Esophagus squamous epithelium (tissue), 4 donors: ENCODE results near the gene RUFY4.

ENCODE experiments used
- CTCF ChIP-seq, 6 experiments: fragments of 450-650 bp in 4 of 6; fragments of 200-600 bp in 2 of 6; sonication (generic) in 2 of 6; IDR thresholded peaks; one replicate each; pipeline ENCODE4 v1.5.1; 2016 to 2019; ENCODE audit warnings: antibody characterized with exemption in 6 of 6, mild to moderate bottlenecking in 4 of 6, moderate library complexity in 4 of 6
- POLR2A ChIP-seq, 4 donors: fragments of 450-650 bp; IDR thresholded peaks; one replicate each; pipeline ENCODE4 v1.6.1; 2017; ENCODE audit warnings: antibody characterized with exemption in 4 of 4, mild to moderate bottlenecking in 4 of 4, moderate library complexity in 3 of 4

DNA sequence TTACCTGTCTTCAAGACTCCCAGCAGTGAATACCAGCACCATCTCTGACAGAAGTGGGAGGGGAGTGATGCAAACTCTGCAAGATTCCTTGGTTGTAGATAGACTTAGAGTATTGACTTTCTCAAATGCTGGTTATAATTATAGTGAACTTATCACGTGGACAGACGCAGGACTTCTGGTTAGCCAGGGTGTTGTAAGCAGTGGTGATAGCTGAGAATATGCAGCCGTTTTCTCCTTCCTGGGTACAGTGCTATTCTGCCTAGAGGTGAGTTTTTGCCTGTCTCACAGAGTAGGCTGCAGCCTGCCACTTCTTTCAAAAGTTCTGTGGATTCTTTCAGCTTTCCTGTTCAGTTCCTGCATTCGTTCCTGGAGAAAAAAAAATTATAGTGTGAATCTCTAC is 56.0 kb downstream of the RUFY4 start:
- TF ChIP-seq CTCF (IDR thresholded peaks at IDR 0.05) (no peak), POLR2A (IDR thresholded peaks at IDR 0.05) (no peak)
